IPS DF 4.7 (cell line): ENCODE measurements around the gene HSPA1L.

Source experiments
- DNase-seq: peaks from one replicate; pipeline ENCODE4 v3.0.0-alpha.2; 2013; ENCODE audit warnings: low spot score; ENCODE audit errors: extremely low read depth

Gene HSPA1L

DNA sequence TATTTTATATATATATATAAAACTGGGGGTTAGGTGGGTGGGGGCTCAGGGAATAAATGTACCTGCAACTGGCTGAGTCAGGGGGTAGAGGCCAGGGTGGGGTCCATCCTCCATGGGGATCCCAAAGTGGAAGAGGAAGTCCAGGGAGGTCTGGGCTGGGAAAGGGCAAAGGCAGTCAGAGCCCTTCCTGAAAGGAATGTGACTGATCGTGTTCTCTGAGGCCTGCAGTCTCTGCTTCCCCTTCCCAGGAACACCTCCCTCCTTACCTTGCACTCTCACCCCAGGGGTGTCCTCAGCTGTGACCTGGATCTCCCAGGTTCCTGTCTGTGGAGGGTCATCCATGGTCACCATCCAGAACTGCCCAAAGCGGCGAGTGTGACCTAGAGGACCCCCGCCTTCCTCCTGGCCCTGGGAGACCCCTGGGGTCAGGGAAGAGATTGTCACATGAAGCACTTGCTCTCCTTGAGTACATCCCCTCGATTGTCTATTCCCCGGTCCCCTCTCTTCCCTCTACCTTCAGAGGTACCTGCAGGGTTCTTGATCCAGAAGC lies 47.9 kb downstream of the HSPA1L start:
- no peak for DNase-seq

DNA sequence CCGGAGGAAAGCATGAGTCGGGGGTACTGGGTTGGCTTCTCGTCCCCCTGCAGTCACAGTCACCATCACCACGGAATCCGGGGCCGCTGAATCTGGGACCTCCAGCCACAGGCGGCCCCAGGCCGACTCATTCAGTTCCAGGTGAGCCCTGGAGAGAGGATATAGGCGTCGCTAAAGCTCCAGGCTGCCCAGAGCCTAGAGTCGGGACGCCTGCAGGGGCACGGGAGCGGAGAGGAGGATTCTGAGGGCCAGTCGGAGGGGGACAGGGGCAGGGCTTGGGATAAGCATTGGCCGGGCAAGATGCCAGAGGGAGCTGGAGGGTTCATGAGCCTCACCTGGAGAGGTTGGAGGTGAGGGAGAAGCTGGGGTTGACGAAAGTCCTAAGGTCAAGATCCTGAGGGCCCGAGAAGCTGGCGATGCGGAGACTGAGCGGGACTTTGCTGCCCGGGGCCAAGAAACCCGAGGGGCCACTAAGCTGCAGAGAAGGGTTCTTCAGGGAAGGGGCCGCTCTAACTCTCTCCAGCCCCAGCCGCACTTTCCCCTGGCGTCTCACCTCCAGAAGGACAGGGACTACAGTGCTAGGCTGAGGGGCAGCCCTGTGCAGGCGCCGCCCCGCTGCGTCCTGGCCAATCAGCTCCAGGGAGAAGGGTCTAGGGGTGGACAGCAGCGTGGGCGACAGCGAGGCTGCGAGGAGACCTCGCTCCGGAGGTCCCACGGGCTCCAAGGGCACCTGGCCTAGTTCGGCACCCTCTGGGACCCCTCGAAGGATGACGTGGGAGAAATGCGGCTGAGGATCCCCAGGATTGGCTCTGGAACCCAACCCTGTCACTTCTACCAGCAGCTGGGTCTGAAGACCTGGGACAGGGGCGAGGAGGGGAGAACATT lies 48.9 kb downstream of the HSPA1L start:
- no peak for DNase-seq

DNA sequence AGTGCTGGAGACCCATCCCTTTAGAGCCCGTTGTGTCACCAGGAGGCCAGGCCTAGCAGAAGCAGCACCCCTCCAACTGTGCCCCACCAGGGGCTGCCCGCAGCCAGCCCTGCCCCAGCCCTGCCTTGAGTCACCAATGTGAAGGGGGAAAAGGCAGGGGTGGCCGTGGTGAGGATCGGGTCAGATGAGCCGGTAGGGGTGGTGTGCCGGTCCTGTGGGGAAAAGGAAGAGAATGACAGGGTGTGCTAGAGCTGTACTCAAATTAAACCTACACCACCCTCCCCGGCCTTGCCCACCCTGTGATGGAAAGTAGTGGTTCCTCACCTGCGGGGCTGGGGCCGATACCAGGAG lies 49.5 kb downstream of the HSPA1L start:
- DNase-seq, result no peak

DNA sequence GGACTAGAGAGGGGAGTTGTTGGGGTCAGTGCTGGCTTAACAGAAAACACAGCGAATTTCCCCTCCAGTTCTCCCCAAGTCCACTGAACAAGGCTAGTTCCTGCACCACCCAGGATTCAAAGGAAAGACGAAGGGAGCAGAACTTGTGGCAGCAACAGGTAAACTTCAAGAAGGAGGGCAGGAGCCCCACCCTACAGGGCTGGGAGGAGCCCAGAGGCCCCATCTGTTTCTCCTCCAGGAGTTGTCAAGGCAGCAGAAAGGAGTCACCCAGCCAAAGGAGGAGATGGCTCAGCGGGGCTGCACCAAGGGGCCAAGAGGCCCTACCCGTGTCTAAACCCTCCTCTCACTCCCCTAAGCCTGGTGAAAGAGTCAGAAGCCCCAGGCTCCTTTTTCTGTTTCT lies 50.9 kb downstream of the HSPA1L start:
- DNase-seq, result no peak

DNA sequence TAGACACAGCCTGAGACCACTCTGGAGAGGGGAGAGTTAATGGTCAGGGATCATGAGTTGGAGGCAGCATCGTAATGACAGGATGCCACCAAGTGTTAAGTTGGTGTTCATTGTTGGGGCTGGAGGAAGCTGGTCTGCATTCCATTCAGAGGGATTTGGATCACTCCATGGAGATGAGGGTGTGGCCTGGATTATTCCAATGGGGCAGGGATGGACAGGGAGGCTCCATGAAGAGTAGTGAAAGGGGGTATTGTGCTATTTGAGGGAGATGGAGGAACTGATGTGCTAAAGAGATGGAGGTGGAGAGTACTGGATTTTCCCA lies 51.5 kb downstream of the HSPA1L start:
- no peak for DNase-seq

DNA sequence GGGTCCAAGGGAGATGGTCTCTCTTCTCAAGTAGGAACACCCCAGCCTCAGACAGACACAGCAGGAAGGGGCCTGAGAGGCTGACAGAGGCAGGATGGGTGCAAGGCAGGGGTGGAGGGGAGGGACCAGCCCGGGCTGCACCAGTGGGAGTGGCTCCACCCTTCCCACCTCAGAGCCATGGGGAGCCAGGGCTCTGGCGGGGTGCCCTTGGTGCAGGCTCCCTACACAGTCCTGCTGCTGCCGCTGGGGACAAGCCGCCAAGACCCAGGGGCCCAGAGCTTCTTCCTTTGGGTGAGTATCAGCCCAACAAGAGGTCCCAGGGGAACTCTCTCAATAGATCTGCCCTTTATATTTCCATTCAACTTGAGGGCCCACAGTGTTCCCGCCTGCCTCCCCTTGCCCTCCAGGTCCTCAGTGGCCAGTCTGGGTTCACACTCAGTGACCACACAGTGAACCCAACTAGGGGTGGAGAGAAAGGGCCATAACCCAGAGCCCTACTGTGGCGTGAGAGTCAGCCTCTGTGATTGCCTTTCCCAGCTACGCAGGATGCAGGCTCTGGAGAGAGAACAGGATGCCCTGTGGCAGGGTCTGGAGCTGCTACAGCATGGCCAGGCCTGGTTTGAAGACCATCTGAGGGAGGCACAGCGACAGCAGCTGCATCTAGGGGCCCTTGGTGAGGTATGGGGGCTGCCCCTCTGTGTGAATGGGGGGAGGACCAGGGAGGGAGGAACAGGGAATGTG lies 52.0 kb downstream of the HSPA1L start:
- DNase-seq, result no peak

DNA sequence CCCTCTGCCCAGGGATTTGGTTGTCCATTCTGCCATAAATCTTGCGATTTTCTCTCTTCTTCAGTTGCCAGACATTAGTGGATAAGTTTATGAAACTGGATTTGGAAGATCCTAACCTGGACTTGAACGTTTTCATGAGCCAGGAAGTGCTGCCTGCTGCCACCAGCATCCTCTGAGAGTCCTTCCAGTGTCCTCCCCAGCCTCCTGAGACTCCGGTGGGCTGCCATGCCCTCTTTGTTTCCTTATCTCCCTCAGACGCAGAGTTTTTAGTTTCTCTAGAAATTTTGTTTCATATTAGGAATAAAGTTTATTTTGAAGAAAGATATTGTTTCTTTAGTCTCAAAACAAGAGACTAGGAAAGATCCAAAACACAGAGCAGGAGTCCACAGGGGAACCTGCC lies 52.7 kb downstream of the HSPA1L start, which contains the start of gene SAPCD1:
Gene SAPCD1 (plus strand): TSS at position 301 of the 400 bp plus-strand sequence. CDS start 399 bp downstream, outside the sequence.
- no peak for DNase-seq

DNA sequence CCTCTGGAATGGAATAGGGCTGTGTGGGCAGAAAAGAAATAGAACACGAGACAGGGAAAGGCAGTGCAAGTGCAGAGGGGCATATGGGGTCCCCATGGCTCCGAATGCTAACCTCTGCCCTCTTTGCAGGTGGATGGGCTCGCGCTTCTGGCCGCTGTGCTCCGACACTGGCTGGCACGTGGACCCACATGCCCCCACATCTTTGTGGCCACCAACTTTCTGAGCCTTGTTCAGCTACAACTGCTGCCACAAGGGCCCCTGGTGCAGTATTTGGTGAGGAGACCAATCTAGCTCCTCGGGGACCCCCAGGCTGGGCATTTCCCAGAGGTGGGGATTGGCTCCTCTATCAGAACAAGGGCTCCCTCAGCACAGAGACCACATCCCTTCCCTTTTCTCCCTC lies 53.7 kb downstream of the HSPA1L start:
- DNase-seq, result no peak

DNA sequence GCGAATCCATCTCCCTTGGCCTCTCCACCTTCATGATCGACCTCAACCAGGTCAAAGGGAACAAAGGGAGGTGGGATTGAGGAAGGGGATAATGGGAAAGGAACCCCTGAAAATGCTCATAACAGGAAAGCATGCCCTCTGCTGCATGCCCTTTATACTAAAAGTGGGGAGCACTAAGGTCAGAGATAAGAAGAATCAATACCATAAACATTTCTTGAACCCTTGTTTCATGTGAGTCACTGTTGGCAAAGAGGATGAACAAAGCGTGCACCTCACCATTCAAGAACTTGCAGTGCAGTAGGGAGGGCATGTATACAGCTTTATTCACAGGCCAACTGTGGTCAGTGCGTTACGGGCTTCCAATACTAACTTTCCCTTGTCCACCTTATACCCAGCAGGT lies 54.3 kb downstream of the HSPA1L start:
- no peak for DNase-seq
